GM15510 (cell line): ENCODE measurements around the gene CLTB.

Experiments
- POLR2A ChIP-seq: IDR thresholded peaks from 3 replicates; pipeline ENCODE4 v1.6.1; 2011; ENCODE audit warnings: borderline replicate concordance; ENCODE audit not compliant: insufficient read length; ENCODE audit errors: extremely low read depth

Gene CLTB

GRCh38 chr5:176384366-176384930 is 31.9 kb downstream of the CLTB start:
- TF ChIP-seq POLR2A = no peak

GRCh38 chr5:176383961-176384360 is 32.4 kb downstream of the CLTB start:
- no peak for TF ChIP-seq POLR2A

GRCh38 chr5:176383248-176383905 is 33.0 kb downstream of the CLTB start:
- TF ChIP-seq POLR2A = no peak

GRCh38 chr5:176382721-176383120 is 33.6 kb downstream of the CLTB start:
- TF ChIP-seq POLR2A = no peak

- no peak for TF ChIP-seq POLR2A
These were observed 34.4 kb downstream of the CLTB start for GRCh38 chr5:176381979-176382378.

- TF ChIP-seq POLR2A = no peak
These were observed 34.9 kb downstream of the CLTB start for GRCh38 chr5:176381423-176381822.

- no peak for TF ChIP-seq POLR2A
These were observed 36.5 kb downstream of the CLTB start for GRCh38 chr5:176379881-176380280.

GRCh38 chr5:176373100-176373818 is 43.1 kb downstream of the CLTB start:
- no peak for TF ChIP-seq POLR2A

- TF ChIP-seq POLR2A = no peak
These were observed 44.5 kb downstream of the CLTB start for GRCh38 chr5:176371621-176372539.

- no peak for TF ChIP-seq POLR2A
These were observed 46.2 kb downstream of the CLTB start for GRCh38 chr5:176369934-176370711.

GRCh38 chr5:176368726-176369125 is 47.6 kb downstream of the CLTB start:
- TF ChIP-seq POLR2A = no peak

- no peak for TF ChIP-seq POLR2A
These were observed 50.0 kb downstream of the CLTB start for GRCh38 chr5:176366232-176366894.

- peak; percentile 54 for TF ChIP-seq POLR2A
These were observed 50.7 kb downstream of the CLTB start, which contains the start of gene ARL10 for GRCh38 chr5:176365351-176366231. Gene ARL10 (plus strand): TSS chr5:176365487. CDS start chr5:176365564, 77 bp downstream.
